Measurements from ENCODE around the gene ZBTB7A.

The ZBTB7A gene

DNA sequence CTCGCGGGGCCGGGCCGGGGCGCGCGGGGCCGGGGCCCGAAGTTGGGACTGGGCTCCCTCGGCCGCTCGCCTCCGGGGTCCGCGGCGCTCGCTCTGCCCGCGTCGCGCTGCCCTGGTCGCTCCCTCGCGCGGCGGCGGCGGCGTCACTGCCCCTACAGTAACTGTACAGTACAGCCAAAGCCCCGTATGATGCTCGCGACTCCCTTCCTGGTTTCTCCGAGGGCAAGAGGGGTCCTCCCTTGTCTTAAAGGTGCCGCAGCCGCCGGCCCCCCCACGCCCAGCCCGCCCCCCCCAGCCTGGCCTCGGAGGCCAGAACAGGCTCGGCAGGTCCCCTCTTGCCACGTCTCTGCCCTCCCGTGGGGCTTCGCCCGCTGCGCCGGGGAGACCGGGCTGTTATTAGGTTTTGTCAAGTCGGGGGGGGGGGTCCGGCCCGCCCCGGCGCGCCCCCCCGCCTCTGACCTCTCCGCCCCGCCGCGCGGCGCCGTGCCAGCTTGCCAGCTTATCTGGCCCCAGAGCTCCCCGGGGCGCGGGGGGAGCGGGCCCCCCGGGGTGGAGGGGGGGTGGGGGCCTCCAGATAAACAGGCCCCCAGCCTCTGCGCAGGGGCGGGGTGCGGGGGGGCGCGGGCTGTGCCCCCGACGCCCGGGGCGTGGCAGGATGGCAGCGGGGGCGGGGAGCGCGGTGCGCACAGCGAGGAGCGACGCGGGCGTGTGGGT, at the start of gene ZBTB7A:
ZBTB7A (minus strand) TSS at position 218 of the 714 bp plus-strand sequence. CDS start 11,667 bp downstream, outside the sequence.
- DNase-seq (ENCODE audit: low spot score), result peak; percentile 63

- DNase-seq (ENCODE audit: low spot score), result no peak
These were observed 49.2 kb upstream of the ZBTB7A start for GRCh38 chr19:4115818-4116385.

GRCh38 chr19:4115050-4115817, 48.5 kb upstream of the ZBTB7A start:
- DNase-seq (ENCODE audit: low spot score), result no peak

- no peak for DNase-seq (ENCODE audit: low spot score)
These were observed 47.5 kb upstream of the ZBTB7A start for GRCh38 chr19:4114181-4114580.

GRCh38 chr19:4113398-4114088, 46.8 kb upstream of the ZBTB7A start:
- DNase-seq (ENCODE audit: low spot score), result no peak

DNA sequence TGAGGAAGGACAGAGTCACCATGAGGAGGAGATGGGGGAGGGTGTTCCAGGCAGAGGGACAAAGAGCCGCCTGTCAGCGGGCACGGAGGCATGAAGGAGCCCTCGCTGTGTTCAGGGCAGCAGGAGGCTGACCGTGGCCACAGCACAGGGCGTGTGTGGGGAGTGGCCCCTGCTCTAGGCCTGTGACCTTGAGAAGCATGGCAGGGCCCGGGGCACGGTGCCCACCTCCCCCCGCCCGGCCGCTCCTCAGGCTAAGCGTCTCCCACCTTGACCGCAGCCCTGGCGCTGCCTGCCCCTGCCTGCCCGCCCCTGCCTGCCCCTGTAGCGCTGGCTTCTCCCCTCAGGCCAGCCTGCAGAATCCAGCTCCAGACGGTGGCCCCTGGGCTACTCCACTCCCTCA, 45.7 kb upstream of the ZBTB7A start:
- DNase-seq (ENCODE audit: low spot score), result no peak

DNA sequence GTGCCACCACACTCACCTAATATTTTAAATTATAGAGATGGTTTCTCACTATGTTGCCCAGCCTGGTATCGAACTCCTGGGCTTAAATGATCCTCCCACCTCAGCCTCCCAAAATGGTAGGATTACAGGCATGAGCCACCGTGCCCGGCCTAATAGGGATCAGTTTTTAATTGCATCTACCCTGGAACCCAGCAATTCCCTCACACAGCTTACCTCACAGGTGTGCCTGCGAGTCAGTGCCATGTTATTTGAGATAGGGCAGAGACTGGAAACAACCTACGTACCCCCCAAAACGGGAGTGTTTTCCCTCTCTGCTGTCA, 42.9 kb upstream of the ZBTB7A start:
- no peak for DNase-seq (ENCODE audit: low spot score)

DNA sequence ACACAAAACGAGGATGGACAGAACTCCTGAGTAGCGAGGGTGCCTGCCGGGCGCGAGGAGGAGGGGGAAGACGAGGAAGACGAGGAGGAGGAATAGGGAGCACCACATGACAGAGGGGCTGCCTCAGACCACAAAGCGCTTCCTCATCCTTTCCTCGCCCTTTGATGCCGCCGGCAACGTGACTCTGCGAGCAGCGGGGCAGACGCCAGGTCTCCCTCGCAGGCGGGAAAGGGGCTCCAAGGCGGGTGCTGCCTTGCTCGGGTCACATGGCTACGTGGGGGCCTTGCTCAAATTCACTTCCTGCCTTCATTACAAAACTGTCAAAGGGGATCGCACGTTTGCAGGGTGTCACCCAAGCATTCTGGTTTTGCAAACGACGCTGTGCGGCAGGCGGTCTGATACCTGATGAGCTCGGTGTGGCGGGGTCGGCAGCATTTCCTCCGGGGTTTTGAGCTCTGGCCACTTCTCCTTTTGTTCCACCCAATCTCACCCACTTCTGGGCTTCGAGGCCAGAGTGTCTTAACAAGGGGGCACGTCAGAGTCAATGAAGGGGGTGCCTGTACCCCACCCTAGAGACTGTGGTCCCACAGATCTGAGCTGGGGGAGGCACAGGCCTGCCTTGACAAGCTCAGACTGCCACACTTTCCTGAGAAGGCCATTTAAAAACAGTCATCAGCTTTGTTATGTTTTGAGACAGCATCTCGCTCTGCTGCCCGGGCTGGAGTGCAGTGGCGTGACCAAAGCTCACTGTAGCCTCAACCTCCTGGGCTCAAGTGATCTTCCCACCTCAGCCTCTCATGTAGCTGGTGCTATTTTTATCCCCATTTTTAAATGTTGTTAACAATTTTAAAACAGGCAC, 42.3 kb upstream of the ZBTB7A start:
- no peak for DNase-seq (ENCODE audit: low spot score)

- no peak for DNase-seq (ENCODE audit: low spot score)
These were observed 36.4 kb upstream of the ZBTB7A start for GRCh38 chr19:4103080-4103433.

DNA sequence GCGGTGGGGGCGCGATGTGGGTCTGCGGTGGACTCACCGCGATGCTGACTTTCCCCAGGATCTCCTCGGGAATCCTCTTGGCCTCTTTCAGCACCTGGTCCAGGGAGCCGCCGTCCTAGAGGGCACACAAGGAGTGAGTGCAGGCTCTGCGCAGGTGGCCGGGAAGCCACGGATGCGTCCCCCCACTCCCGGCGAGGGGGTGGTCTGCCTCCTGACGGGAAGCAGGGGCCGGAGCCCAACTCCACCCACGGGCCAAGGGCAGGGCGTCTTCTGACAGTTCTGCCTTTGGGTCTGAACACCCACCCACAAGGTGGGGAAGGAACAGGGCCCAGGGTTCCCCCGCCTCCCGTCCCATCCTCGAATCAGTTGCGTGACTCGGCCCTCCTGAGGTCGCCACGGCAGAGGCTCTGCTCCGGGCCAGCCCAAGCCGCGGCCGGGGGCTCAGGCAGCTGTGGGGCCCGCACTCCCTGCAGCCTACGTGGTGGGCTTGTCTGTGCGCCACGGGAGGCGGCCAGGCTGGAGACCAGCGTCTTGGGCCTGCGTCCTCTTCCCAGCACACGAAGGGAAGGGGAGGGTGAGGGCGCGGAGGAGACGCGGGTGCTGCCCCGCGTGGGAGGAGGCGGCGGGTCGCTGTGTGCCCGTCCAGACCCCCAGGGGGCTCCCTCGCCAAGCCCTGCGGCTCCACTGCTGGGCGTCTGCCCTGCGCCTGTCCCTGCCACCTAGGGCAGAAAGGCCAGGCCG, 35.8 kb upstream of the ZBTB7A start:
- DNase-seq (ENCODE audit: low spot score), result no peak

- DNase-seq (ENCODE audit: low spot score), result no peak
These were observed 34.7 kb upstream of the ZBTB7A start for GRCh38 chr19:4101496-4101770.

DNA sequence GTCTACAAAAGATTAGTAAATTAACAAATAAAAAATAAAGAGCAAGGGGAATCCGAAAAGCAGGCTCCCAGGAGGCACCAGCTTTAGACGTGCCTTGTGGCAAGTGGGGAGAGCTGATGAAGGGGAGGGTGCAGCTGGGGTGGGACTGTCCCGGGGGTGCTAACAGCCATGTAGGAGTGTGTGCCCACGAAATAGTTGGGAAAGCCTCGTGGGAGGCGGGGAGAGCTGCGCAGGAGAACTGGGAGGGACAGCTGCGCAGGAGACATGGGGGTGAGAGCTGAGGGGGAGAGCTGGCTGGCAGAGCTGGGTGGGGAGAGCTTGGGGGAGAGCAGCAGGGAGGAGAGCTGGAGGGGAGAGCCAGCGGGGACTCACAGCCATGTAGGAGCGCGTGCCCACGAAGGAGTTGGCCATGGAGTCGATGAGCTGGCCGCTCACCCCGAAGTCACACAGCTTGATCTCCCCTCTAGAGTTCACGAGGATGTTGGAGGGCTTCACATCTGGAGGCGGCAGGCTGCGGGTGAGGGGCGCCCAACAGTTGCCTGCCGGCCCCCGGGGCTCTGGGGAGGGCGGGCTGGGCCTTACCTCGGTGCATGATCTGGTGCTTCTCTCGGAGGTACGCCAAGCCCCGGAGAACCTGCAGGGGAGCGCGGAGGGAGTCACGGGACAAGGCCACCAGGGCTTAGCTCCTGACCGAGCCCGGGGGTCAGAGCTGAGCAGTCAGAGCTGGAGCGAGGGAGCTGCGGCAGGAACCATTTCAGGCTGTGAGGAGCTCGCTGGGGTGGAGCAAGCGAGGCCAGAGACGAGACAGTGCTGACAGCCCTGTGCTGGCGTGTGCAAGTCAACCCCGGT, 34.2 kb upstream of the ZBTB7A start:
- no peak for DNase-seq (ENCODE audit: low spot score)

- no peak for DNase-seq (ENCODE audit: low spot score)
These were observed 32.5 kb upstream of the ZBTB7A start for GRCh38 chr19:4099041-4099764.

DNA sequence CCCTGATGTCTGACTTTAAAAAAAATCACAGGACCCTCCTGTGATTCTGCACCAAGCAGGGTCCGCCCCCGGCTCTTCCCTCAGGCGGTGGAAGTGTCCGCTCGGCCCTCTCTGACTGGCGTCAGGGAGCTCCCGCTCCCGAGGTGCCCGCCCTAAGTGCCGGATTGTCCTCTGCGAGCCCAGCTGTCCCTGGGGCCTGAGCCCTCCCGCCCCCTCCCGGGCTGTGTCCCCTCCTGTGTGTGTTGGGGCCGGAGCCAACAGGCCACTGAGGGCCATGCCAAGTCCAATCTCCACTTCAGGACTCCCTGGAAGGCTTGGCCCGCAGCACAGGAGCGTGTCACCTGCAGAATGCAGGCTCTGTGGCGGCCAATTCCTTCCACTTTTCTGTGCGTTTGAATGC, 31.8 kb upstream of the ZBTB7A start:
- peak; percentile 50 for DNase-seq (ENCODE audit: low spot score)

- DNase-seq (ENCODE audit: low spot score), result no peak
These were observed 30.8 kb upstream of the ZBTB7A start for GRCh38 chr19:4097501-4097900.

DNA sequence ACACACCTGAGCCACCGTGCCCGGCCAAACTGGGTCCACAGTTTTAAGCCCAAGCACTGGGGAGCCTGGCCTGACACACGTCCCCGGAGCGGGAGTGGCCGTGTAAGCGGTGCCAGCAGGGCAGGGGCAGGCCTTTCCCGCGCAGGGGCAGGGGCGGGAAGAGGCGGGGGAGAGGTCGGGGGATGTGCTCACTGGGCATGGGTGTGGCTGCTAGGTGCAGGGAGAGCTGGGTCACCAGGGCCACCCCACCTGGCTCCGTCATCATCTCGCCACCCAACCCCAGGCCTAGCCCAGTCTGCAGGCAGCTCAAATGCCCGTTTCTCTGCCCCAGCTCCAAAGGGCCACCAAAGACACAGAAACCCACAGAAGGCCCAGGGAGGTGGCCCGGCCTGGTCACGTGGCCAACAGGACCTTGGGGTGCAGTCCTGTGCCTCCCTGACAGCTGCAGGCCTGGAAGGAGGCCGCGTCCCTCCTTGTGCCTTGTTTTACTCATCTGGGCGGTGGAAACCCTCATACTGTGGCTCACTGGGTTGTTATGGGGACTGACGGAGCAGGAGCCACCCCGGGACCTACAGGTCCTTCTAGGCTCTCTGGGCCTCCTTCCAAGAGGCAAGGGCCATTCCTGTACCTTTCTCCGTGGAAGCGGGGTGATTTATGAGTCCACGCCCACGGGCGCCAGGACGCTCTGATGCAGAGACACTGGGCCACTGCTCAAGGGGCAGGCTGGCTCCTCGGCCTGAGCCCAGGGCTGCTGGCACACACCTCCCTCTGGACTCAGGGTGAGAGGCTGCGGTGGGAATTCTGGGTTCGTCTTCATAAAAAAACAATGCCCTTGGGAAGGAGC, 29.6 kb upstream of the ZBTB7A start:
- no peak for DNase-seq (ENCODE audit: low spot score)

DNA sequence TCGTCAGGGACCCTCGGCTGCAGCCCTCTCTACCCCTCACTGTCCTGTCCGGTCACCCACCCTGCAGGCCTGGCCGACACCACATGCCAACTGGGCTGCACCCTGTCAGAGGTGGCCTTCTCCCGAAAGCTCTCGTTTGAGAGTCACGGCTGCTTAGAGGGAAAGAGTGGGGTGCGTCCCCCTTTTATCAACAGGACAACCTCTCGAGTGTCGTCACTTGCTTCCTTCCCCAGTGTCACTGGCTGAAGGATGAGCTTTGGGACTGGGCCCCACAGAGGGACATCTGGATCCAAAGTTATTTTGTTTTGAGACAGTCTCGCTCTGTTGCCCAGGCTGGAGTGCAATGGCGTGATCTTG, 28.8 kb upstream of the ZBTB7A start:
- no peak for DNase-seq (ENCODE audit: low spot score)

- no peak for DNase-seq (ENCODE audit: low spot score)
These were observed 28.2 kb upstream of the ZBTB7A start for GRCh38 chr19:4094761-4095487.
